Activated T-helper 1 cell treated with Interleukin-2 at 50 U/mL for 16 hours (primary cell): ENCODE data around the gene ACADVL.
A peak's percentile ranks its signal among the peaks of the same experiment; 100 is the strongest.
"Not testable (repeated sequence)": the region's sequence is repeated elsewhere in the genome, so short reads cannot be mapped to it uniquely, and the experiment has no call there.

Source experiments
- DNase-seq: peaks from one replicate; pipeline ENCODE4 v3.0.0-alpha.2; 2020; ENCODE audit warnings: low read depth

Gene ACADVL

DNA sequence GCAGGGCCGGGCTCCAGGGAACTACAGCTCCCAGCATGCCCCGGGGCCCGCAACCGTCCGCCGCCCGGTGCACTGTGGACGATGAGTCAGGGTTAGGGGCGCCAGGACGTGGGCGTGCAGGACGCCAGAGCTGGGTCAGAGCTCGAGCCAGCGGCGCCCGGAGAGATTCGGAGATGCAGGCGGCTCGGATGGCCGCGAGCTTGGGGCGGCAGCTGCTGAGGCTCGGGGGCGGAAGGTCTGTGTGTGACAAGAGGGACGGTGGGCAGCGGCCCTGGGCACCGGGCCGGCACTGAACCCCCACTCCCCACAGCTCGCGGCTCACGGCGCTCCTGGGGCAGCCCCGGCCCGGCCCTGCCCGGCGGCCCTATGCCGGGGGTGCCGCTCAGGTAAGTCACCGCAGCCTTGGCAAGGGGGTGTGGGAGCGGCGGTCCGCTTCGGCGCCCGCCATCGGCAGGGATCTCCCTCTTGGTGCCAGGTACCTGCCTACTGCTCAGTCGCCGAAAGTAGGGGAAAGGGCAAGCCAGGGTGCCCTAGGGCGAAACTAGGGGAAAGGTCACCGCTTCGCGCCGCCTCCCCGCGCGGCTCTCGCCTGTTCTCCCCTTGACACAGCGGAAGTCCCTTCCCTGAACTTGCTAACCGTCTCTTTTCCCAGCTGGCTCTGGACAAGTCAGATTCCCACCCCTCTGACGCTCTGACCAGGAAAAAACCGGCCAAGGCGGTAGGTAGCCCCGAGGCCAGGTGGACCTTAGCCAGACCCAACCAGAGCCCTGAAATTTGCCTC, at the start of gene ACADVL, which contains the start of gene DLG4:
Gene ACADVL, plus strand, starts transcription at position 127 of the 781 bp plus-strand sequence. Its CDS starts 47 bp downstream, at position 174.
Gene DLG4, minus strand, starts transcription at position 25 of the 781 bp plus-strand sequence.
- peak; percentile 59 for DNase-seq

DNA sequence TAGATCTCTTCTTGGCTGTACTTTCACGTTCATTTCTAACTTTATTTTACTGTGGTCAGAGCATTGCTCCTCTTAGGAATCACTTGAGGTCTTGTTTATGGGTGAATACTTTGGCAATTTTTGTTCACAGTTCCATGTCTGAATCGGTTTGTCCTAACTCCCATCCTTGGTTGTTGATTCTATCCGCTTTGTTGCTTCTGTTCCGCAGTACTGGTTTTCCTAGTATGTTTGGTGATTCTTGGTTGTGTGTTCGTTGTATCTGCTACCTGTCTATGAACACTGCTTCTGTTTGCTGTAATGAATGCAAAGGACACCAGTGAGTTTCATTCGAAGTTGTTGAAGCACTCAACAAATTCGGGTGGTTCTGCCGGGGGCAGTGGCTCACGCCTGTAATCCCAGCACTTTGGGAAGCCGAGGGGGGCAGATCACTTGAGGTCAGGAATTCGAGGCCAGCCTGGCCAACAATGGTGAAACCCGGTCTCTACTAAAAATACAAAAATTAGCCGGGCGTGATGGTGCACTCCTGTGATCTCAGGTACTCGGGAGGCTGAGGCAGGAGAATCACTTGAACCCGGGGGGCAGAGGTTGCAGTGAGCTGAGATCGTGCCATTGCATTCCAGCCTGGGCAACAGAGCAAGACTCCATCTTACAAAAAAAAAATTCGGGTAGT, 47.1 kb upstream of the ACADVL start:
- not testable (repeated sequence) for DNase-seq

DNA sequence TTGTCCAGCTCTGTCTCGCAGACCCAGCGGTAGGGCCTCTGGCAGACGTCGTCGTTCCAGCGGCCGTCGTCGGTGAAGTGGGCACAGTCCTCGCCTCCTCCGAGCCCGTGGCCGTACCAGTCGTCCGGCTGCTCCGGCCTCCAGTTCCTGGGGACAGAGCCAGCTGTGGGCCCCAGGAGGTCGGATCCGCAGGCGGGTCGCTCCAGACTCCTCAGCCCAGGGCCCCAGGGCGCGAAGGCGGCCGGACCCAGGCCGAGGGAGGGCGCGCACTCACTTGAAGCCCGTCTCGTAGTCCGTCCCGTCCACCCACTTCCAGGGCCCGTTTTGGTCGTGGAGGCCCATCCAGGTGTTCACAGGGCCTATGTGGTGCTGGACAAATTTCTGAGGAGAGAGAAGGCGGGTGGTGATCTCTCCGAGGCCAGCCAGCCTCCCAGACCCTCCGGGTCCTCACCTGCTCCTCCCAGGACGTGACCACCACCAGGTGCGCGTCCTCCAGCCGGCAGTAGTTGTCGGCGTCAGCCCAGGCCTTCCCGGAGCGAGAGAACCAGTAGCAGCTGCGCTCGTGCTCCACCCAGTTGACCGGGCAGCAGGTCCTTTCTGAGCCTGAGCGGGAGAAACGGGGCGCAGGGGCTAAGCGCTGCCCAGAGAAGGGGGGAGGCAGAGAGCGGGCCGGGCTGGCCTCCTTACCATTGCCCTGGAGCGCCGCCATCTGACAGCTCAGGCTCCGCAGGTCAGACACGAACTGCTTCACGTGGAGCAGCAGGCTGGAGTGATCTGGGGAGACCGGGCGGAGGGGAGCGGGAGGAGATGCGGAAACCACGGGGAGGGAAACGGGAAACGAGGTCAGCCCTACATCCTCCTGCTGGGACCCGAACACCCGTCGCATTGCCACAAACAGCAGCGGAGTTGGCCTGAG, 45.8 kb upstream of the ACADVL start:
- no peak for DNase-seq

DNA sequence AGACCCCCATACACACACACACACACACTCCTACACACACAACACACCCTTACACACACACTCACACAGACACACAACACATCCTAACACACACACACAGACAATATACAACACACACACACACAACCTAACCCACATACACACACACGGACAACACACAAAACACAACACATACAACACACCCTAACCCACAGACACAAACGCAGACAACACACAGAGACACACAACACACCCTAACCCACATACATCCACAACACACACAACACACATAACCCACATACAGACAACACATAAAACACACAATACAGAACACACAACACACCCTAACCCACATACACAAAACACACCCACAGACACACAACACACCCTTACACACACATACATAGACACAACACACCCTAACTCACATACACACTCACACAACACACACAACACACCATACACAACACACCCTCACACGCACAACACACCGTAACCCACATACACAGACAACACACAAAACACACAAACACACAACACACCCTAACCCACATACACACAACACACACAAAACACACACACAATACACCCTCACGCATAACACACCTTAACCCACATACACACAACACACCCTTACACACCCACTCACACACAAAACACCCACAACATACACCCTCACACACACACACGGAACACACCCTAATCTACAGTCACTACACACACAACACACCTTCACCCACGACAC, 45.0 kb upstream of the ACADVL start:
- DNase-seq = no peak

GRCh38 chr17:7175330-7175733, 44.4 kb upstream of the ACADVL start:
- DNase-seq = no peak

GRCh38 chr17:7176107-7176840, 43.5 kb upstream of the ACADVL start:
- DNase-seq = no peak

GRCh38 chr17:7176841-7177190, 42.9 kb upstream of the ACADVL start:
- no peak for DNase-seq

- peak; percentile 33 for DNase-seq
These were observed 42.4 kb upstream of the ACADVL start for GRCh38 chr17:7177191-7177953.

DNA sequence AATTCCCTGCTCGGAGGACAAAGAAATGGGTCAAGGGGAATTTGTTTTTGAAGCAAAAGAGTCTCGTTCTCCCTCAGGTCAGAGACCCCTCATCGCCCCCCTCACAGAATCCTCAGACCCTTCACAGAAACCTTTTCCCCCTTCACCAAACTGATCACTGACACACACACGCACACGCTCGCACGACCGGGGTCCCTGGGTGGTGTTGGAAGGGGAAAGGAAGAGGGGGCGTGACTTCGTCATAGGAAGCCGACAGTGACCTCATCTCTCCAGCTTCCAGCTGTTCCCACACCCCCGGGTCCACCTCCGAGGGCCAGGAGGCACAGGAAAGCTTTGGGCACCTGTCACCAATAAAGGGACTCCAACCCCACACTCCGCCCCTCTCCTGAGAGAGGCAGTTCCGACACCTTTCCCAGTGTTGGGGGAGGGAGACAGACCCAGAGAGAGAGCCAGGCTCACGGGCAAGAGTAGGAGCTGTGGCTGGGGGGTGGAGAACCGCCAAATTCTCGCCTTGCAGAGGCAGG, 41.7 kb upstream of the ACADVL start:
- DNase-seq = no peak

DNA sequence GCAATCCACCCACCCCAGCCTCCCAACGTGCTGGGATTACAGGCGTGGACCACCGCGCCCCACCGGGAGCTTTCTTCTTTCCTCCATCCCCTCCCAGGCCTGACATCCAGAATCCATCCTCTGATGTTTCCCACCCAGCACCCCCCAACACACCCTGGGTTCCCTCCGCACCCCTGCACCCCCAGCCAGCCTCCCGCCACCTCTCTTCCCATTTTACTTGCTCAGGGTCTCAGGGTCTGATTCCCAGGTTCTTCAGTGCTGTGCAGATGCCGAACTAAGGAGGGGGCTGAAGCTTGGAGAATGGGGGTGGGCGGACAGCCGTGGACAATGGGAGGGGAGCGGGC, 40.8 kb upstream of the ACADVL start:
- DNase-seq = no peak

DNA sequence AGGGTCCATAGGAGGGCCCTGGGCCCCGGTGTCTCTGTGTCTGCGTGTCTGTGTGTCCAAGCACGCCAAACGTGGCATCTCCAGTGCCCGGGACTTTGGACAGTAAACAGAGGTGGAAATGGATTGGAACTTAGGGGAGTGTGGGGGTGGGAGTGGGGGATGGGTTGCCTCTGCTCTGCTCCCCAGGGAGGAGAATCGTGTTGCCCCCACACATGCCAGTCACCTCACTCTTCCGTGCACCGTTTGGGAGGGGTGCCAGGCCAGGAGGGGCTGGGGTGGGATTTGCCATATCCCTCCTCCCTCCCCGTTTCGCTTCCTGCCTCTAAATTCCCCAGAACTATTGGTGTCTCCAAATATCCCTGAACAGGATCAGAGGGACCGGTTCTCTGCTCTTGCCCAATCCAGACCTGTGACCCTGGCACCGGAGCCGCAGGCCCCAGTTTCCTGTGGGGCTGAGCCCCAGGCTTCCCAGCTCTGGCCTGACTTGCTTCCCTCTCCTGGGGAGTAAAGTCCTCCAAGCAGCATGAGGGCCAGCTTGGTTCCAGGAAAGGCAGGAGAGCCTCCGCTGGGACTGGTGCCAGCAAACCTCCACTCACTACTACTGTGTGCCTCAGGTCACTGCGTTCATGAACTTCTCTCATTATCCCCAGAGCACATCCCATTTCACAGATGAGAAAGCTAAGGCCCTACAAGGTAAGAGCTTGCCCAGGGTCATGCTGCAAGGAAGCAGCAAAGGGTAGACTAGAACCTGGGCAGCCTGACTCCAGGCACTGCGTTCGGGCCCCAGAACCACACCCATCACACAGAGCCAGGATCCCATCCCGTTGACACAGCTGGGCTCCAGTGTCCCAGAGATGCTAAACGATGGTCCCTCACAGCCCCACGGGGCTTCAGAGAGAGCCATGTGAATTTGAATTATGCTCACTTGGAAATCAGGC, 40.2 kb upstream of the ACADVL start, which contains the start of gene ASGR1:
Gene ASGR1, minus strand, starts transcription at position 54 of the 938 bp plus-strand sequence. CDS start 807 bp downstream, outside the sequence.
- no peak for DNase-seq

GRCh38 chr17:7182101-7182500, 37.6 kb upstream of the ACADVL start:
- DNase-seq = not testable (repeated sequence)

GRCh38 chr17:7183433-7184090, 36.2 kb upstream of the ACADVL start:
- DNase-seq = no peak

GRCh38 chr17:7184091-7184488, 35.6 kb upstream of the ACADVL start:
- no peak for DNase-seq

- DNase-seq = no peak
These were observed 35.1 kb upstream of the ACADVL start for GRCh38 chr17:7184647-7185046.

DNA sequence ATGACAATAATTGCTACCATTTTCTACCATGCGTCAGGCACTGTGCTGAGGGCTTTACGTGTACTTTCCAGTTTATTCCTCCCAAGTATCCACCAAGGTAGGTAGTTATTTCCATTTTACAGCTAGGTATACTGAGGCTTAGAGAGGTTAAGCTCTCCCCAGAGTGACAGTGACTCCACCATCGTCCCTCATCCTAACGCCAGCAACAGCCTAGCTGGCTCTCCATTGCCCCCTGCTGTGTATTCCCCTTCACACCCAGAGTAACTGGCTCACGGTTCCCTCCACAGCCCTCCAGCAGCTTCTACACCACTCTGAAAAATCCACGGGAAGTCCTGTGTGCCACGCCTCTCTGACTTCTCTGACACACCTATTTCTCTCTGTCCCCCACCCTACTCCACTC, 33.5 kb upstream of the ACADVL start:
- no peak for DNase-seq

- no peak for DNase-seq
These were observed 29.3 kb upstream of the ACADVL start for GRCh38 chr17:7190276-7190917.

GRCh38 chr17:7191069-7191468, 28.7 kb upstream of the ACADVL start:
- DNase-seq = no peak
